IMR-90 (cell line): ENCODE data around the gene GRM5. TPM values are rescaled to one million over a fixed set of nuclear protein-coding genes. Genes with fewer than 3 reads are reported as not detected.
"Not testable (repeated sequence)": the region's sequence is repeated elsewhere in the genome, so short reads cannot be mapped to it uniquely, and the experiment has no call there.

Experiments
- ATAC-seq: fragments of 200-7000 bp; cut with Tn5 transposase; 2 replicates; pipeline ENCODE4 v1.9.1; 2020; ENCODE audit warnings: low read depth, mild to moderate bottlenecking, moderate library complexity
- BruUV-seq: library from RNA; stranded (reverse); fragments of 400-500 nt; replicated peaks from 2 replicates; lab custom pipeline; 2021; lab: Mats Ljungman, UMichigan
- CTCF ChIA-PET: fragments of 300-600 bp; formaldehyde crosslinking; extraction: SDS; loops from one replicate; lab custom pipeline; 2021; ENCODE audit warnings: antibody characterized with exemption; lab: Yijun Ruan, JAX
- POLR2A ChIA-PET: fragments of 300-600 bp; sonication (Branson Sonifier 250); formaldehyde crosslinking; loops from one replicate; lab custom pipeline; 2022; ENCODE audit warnings: antibody characterized with exemption; ENCODE audit not compliant: unreplicated experiment; lab: Charles Lee
- DNase-seq: peaks from one replicate; pipeline ENCODE4 v3.0.0; 2013
- H2AFZ ChIP-seq: replicated peaks from 2 replicates; pipeline ENCODE3; 2013; ENCODE audit warnings: low read length, mild to moderate bottlenecking; ENCODE audit not compliant: poor library complexity
- H2AK5ac ChIP-seq: 2 replicates; pipeline ENCODE4 v1.6.1; 2013; ENCODE audit warnings: low read depth, low read length, inconsistent platforms
- H2AK9ac ChIP-seq: replicated peaks from 2 replicates; pipeline ENCODE3; 2013; ENCODE audit warnings: mild to moderate bottlenecking, low read depth, low read length, moderate library complexity; ENCODE audit not compliant: poor library complexity
- H2BK120ac ChIP-seq: 2 replicates; pipeline ENCODE4 v1.6.1; 2013; ENCODE audit warnings: low read depth, low read length, inconsistent platforms
- H2BK15ac ChIP-seq: 3 replicates; pipeline ENCODE4 v1.6.1; 2013; ENCODE audit warnings: low read depth, low read length, inconsistent platforms
- H2BK20ac ChIP-seq: 2 replicates; pipeline ENCODE4 v1.6.1; 2013; ENCODE audit warnings: low read depth, mild to moderate bottlenecking, inconsistent platforms, low read length, moderate library complexity
- H2BK5ac ChIP-seq: 2 replicates; pipeline ENCODE4 v1.6.1; 2013; ENCODE audit warnings: mild to moderate bottlenecking, low read depth, low read length, inconsistent platforms; ENCODE audit not compliant: poor library complexity, severe bottlenecking
- H3K14ac ChIP-seq: replicated peaks from 2 replicates; pipeline ENCODE4 v1.6.1; 2013; ENCODE audit warnings: low read depth, low read length, inconsistent platforms
- H3K18ac ChIP-seq: 2 replicates; pipeline ENCODE4 v1.6.1; 2013; ENCODE audit warnings: low read depth, low read length, control low read depth
- H3K23ac ChIP-seq: 2 replicates; pipeline ENCODE4 v1.6.1; 2013; ENCODE audit warnings: low read depth, low read length, inconsistent platforms
- H3K27ac ChIP-seq: 2 replicates; pipeline ENCODE4 v1.5.1; 2013; ENCODE audit warnings: mild to moderate bottlenecking, control low read depth, low read length; ENCODE audit not compliant: insufficient read depth
- H3K27me3 ChIP-seq: 2 replicates; pipeline ENCODE4 v1.6.1; 2013; ENCODE audit warnings: low read length; ENCODE audit not compliant: control insufficient read depth, insufficient read depth
- H3K36me3 ChIP-seq: 2 replicates; pipeline ENCODE4 v1.6.1; 2013; ENCODE audit warnings: low read length, mixed read lengths; ENCODE audit not compliant: control insufficient read depth, insufficient read depth
- H3K4ac ChIP-seq: 2 replicates; pipeline ENCODE4 v1.6.1; 2013; ENCODE audit warnings: low read depth, low read length, inconsistent platforms
- H3K4me1 ChIP-seq: 2 replicates; pipeline ENCODE4 v1.6.1; 2013; ENCODE audit warnings: low read length, mixed read lengths; ENCODE audit not compliant: control insufficient read depth, insufficient read depth
- H3K4me2 ChIP-seq: 2 replicates; pipeline ENCODE4 v1.6.1; 2013; ENCODE audit warnings: low read depth, mild to moderate bottlenecking, control low read depth, low read length, moderate library complexity
- H3K4me3 ChIP-seq: 2 replicates; pipeline ENCODE4 v1.5.1; 2013; ENCODE audit warnings: low read depth, mild to moderate bottlenecking, control low read depth, low read length, moderate library complexity; ENCODE audit not compliant: insufficient read depth
- H3K56ac ChIP-seq: 2 replicates; pipeline ENCODE4 v1.6.1; 2013; ENCODE audit warnings: low read length, inconsistent platforms; ENCODE audit not compliant: insufficient read depth; ENCODE audit errors: extremely low read depth
- H3K79me1 ChIP-seq, 2 experiments: 2 replicates each; pipeline ENCODE4 v1.6.1; 2013; ENCODE audit warnings: low read length in 2 of 2, inconsistent platforms in 1 of 2, low read depth in 1 of 2
- H3K9ac ChIP-seq: 2 replicates; pipeline ENCODE4 v1.6.1; 2013; ENCODE audit warnings: low read depth, low read length, control low read depth
- H3K9me1 ChIP-seq: 2 replicates; pipeline ENCODE4 v1.6.1; 2013; ENCODE audit warnings: low read length, inconsistent platforms; ENCODE audit not compliant: insufficient read depth
- H3K9me3 ChIP-seq: 2 replicates; pipeline ENCODE4 v1.6.1; 2013; ENCODE audit warnings: low read length; ENCODE audit not compliant: control insufficient read depth, insufficient read depth
- H4K20me1 ChIP-seq: 2 replicates; pipeline ENCODE4 v1.6.1; 2013; ENCODE audit warnings: low read length, inconsistent platforms; ENCODE audit not compliant: insufficient read depth
- H4K5ac ChIP-seq: 2 replicates; pipeline ENCODE4 v1.6.1; 2013; ENCODE audit warnings: mild to moderate bottlenecking, low read depth, low read length, control low read depth
- H4K8ac ChIP-seq, 2 experiments: 2 replicates each; pipeline ENCODE4 v1.6.1; 2013; ENCODE audit warnings: low read depth in 2 of 2, low read length in 2 of 2, control low read depth in 1 of 2, inconsistent platforms in 1 of 2
- H4K91ac ChIP-seq: 2 replicates; pipeline ENCODE4 v1.6.1; 2013; ENCODE audit warnings: low read depth, low read length, inconsistent platforms; ENCODE audit not compliant: insufficient read depth
- CHD1 ChIP-seq: IDR thresholded peaks from 2 replicates; pipeline ENCODE4 v1.6.1; 2012; ENCODE audit warnings: low read depth, low read length, improper control_type of control experiment
- ELK1 ChIP-seq: fragments of 150-350 bp; IDR thresholded peaks from 2 replicates; pipeline ENCODE4 v1.6.1; 2016; ENCODE audit warnings: low read depth, mild to moderate bottlenecking, low read length, moderate library complexity, borderline replicate concordance
- FOS ChIP-seq: fragments of 150-350 bp; IDR thresholded peaks from 2 replicates; pipeline ENCODE4 v1.6.1; 2016; ENCODE audit warnings: low read depth, low read length
- MAFK ChIP-seq: IDR thresholded peaks from 2 replicates; pipeline ENCODE4 v1.6.1; 2012; ENCODE audit warnings: low read depth, low read length, improper control_type of control experiment
- POLR2A ChIP-seq: IDR thresholded peaks from 2 replicates; pipeline ENCODE4 v1.6.1; 2012; ENCODE audit warnings: mild to moderate bottlenecking, low read depth, low read length
- SMC3 ChIP-seq: fragments of 150-350 bp; IDR thresholded peaks from 2 replicates; pipeline ENCODE4 v1.6.1; 2016; ENCODE audit warnings: low read depth, mild to moderate bottlenecking, antibody characterized with exemption, low read length, moderate library complexity
- WGBS, 2 experiments: methylation state at CpG; one replicate each; pipeline versions ENCODE4 v1.1.5 to v1.1.7; 2013; ENCODE audit warnings: missing lambda C conversion rate in 2 of 2; ENCODE audit not compliant: insufficient read length in 1 of 2; ENCODE audit errors: extremely low coverage in 2 of 2; 5-methylcytosine and 5-hydroxymethylcytosine counted together
- dilution Hi-C: fragments of 300-500 bp; cut with HindIII; formaldehyde crosslinking; loops from one replicate; pipeline ENCODE4 v1.14.3; 2018; ENCODE audit warnings: low sequenced_read_pairs; ENCODE audit not compliant: unreplicated experiment
- in situ Hi-C: fragments of 300-500 bp; cut with MboI; formaldehyde crosslinking; loops from 3 replicates; pipeline ENCODE4 v1.14.3; 2019; ENCODE audit warnings: low sequenced_read_pairs, inconsistent platforms, mixed read lengths
- intact Hi-C: fragments of 100-400 bp; cut with micrococcal nuclease; formaldehyde crosslinking; loops from 2 replicates; pipeline ENCODE4 v1.10.0; 2022
- polyA plus RNA-seq, 3 experiments: library from polyadenylated mRNA; depleted of rRNA; stranded (reverse); fragments of >200 nt; gene quantifications; 2 replicates each; pipeline ENCODE4 v1.2.3, GENCODE V29; 2012; ENCODE audit warnings: low replicate concordance in 1 of 3
- total RNA-seq: library from RNA; depleted of rRNA; stranded (reverse); fragments of >200 nt; gene quantifications from 2 replicates; pipeline ENCODE4 v1.2.3, GENCODE V29; 2012

The GRM5 gene
- total and polyA plus RNA-seq, 2 of the 4 experiments (the other 2 are of a cell fraction) = under 0.01 TPM

- H3K4me2 ChIP-seq = peak overlapping the region; percentile 67; the same call in 1 of the 2 replicates
Observed at GRCh38 chr11:88979641-88980040, 86.1 kb downstream of the GRM5 start.

GRCh38 chr11:88978992-88979391, 86.8 kb downstream of the GRM5 start:
- ATAC-seq = peak; percentile 42; the same call in 1 of the 2 replicates

More at GRCh38 chr11:88979641-88980040, 86.1 kb downstream of the GRM5 start:
- Histone ChIP-seq H2AK5ac (no peak overlapping the region), H3K9ac (no peak overlapping the region), H2BK5ac (peak overlapping the region; percentile 24), H3K9me3 (no peaks in the 10 kb centered on the region), H3K56ac (peak overlapping the region; percentile 57), H3K36me3 (no peaks in the 10 kb centered on the region), H3K4ac (no peak overlapping the region), H4K20me1 (no peaks in the 10 kb centered on the region), H3K4me1 (no peaks in the 10 kb centered on the region; the same call in 1 of the 2 replicates), H3K14ac (no peak overlapping the region), H3K79me1 (no peaks in the 10 kb centered on the region), H3K27ac (no peak overlapping the region), H4K91ac (no peak overlapping the region), H2AFZ (no peak overlapping the region), H2BK20ac (0 out of 2 replicates have a peak overlapping the region, but pooled peaks have one; percentile 36), H3K23ac (no peak overlapping the region), H3K4me3 (no peak overlapping the region), H2BK15ac (no peak overlapping the region), H4K5ac (no peak overlapping the region), H2BK120ac (0 out of 2 replicates have a peak overlapping the region, but pooled peaks have one; percentile 9), H3K18ac (peak overlapping the region; percentile 81; the same call in 1 of the 2 replicates), H3K9me1 (no peaks in the 10 kb centered on the region), H3K27me3 (no peaks in the 10 kb centered on the region), H2AK9ac (no peak overlapping the region), H4K8ac (peak overlapping the region in 1 of 2 experiments; percentile 31; a peak in 1 of 4 replicates)
- DNase-seq (peak; percentile 76), ATAC-seq (peak; percentile 75)
- in situ Hi-C loops = no loop called here
- intact Hi-C loops = no loop called here
- dilution Hi-C loops = no loop called here
- POLR2A ChIA-PET = no interaction called here
- CTCF ChIA-PET = no interaction called here
- no TSS peak for BruUV-seq
- no CpG with 5 or more reads among the region's 2 CpGs for WGBS, 2 experiments
- TF ChIP-seq CHD1 (no peak), MAFK (no peak), FOS (peak; percentile 45; the same call in 1 of the 2 replicates), ELK1 (no peak), SMC3 (no peak), POLR2A (no peak)

More at GRCh38 chr11:88978992-88979391, 86.8 kb downstream of the GRM5 start:
- CTCF ChIA-PET, H3K9ac ChIP-seq, POLR2A ChIA-PET, H3K14ac ChIP-seq, H3K9me3 ChIP-seq, H4K91ac ChIP-seq, H3K56ac ChIP-seq, BruUV-seq, H4K5ac ChIP-seq, H2BK5ac ChIP-seq, H3K4ac ChIP-seq, H3K18ac ChIP-seq, H3K4me1 ChIP-seq, H3K27me3 ChIP-seq, H2BK20ac ChIP-seq, H3K9me1 ChIP-seq, H3K4me3 ChIP-seq, H4K20me1 ChIP-seq, H3K23ac ChIP-seq, H2AK9ac ChIP-seq, H3K36me3 ChIP-seq, H3K79me1 ChIP-seq, H2AK5ac ChIP-seq, H2AFZ ChIP-seq, intact Hi-C loops, H4K8ac ChIP-seq, H2BK120ac ChIP-seq, H3K27ac ChIP-seq, dilution Hi-C loops, H2BK15ac ChIP-seq, in situ Hi-C loops: not testable (repeated sequence)
- WGBS, 2 experiments = no CpG with 5 or more reads among the region's 3 CpGs
- peak overlapping the region; percentile 67; the same call in 1 of the 2 replicates for H3K4me2 ChIP-seq
- DNase-seq = peak; percentile 16
